ENCODE data around the gene MXRA8.

The MXRA8 gene

DNA sequence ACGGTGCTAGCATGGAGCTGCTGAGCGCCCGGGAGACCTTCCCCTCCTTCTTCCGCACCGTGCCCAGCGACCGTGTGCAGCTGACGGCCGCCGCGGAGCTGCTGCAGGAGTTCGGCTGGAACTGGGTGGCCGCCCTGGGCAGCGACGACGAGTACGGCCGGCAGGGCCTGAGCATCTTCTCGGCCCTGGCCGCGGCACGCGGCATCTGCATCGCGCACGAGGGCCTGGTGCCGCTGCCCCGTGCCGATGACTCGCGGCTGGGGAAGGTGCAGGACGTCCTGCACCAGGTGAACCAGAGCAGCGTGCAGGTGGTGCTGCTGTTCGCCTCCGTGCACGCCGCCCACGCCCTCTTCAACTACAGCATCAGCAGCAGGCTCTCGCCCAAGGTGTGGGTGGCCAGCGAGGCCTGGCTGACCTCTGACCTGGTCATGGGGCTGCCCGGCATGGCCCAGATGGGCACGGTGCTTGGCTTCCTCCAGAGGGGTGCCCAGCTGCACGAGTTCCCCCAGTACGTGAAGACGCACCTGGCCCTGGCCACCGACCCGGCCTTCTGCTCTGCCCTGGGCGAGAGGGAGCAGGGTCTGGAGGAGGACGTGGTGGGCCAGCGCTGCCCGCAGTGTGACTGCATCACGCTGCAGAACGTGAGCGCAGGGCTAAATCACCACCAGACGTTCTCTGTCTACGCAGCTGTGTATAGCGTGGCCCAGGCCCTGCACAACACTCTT, 26.2 kb downstream of the MXRA8 start:
- ChIA-PET POLR2A (no interaction called here), CTCF (no interaction called here)
- DNase-seq (ENCODE audit: extremely low spot score), result no peak
- no peak for TF ChIP-seq CTCF (IDR thresholded peaks at IDR 0.05; ENCODE audit: control extremely low read depth, extremely low read depth, low read depth, missing control alignments)

GRCh38 chr1:1331068-1331965, 27.0 kb downstream of the MXRA8 start, which contains the start of gene TAS1R3:
TSS of gene TAS1R3 (plus strand) at chr1:1331280. CDS start at chr1:1331346, 66 bp downstream.
- DNase-seq (ENCODE audit: extremely low spot score), result no peak
- ChIA-PET POLR2A (interaction anchor here (0.6 kb wide), 1 partner anchor 577 kb away, joined by 4 read pairs; no protein-coding TSS in a partner anchor), CTCF (no interaction called here)
- TF ChIP-seq CTCF (IDR thresholded peaks at IDR 0.05; ENCODE audit: control extremely low read depth, extremely low read depth, low read depth, missing control alignments), result no peak

GRCh38 chr1:1330366-1331067, 27.8 kb downstream of the MXRA8 start:
- POLR2A ChIA-PET, result interaction anchor here (0.6 kb wide), 1 partner anchor 578 kb away, joined by 4 read pairs; no protein-coding TSS in a partner anchor
- no peak for DNase-seq (ENCODE audit: extremely low spot score)
- CTCF ChIA-PET, result no interaction called here
- TF ChIP-seq CTCF (IDR thresholded peaks at IDR 0.05; ENCODE audit: control extremely low read depth, extremely low read depth, low read depth, missing control alignments), result no peak

DNA sequence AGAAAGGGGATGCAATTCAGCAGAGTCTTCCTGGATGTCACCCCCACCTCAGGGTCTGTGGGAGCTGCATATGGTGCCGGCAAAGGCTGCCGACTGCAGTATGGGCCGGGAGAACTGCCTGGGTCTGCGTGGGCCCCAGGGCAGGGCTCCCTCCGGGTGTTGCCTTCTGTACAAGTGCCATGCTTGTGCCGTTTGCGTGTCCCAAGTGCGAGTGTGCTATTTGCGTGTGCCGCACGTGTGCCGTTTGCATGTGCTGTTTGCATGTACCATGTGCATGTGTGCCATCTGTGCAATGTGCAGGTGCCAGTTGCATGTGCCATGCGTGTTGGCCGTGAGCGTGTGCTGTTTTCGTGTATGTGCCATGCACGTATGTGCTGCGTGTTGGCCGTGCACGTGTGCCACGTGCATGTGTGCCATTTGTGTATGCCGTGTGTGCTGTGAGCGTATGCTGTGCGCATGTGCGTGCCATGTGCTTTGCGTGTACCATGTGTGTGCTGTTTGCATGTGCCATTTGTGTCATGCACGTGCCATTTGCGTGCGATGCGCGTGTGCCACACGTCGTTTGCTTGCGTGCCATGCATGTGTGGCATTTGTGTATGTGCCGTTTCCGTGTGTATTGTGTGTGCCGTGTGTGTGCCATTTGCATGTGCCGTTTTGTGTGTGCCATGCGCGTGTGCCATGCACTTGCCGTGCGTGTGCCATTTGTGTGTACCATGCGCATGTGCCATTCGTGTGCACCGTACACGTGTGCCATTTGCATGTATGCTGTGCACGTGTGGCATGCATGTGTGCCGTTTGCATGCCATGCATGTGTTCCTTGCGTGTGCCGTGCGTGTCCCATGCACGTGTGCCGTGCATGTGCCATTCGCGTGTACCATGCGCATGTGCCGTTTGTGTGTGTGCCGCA, 28.8 kb downstream of the MXRA8 start:
- DNase-seq (ENCODE audit: extremely low spot score), result no peak
- ChIA-PET CTCF (no interaction called here), POLR2A (no interaction called here)
- no peak for TF ChIP-seq CTCF (IDR thresholded peaks at IDR 0.05; ENCODE audit: control extremely low read depth, extremely low read depth, low read depth, missing control alignments)

GRCh38 chr1:1328254-1328653, 30.1 kb downstream of the MXRA8 start:
- TF ChIP-seq CTCF (IDR thresholded peaks at IDR 0.05; ENCODE audit: control extremely low read depth, extremely low read depth, low read depth, missing control alignments), result no peak
- ChIA-PET POLR2A (no interaction called here), CTCF (no interaction called here)
- no peak for DNase-seq (ENCODE audit: extremely low spot score)

Data from GM10248 (cell line).